ENCODE results near the gene SLC6A2. TPM values are rescaled to one million over a fixed set of nuclear protein-coding genes. Genes with fewer than 3 reads are reported as not detected.

SLC6A2 gene
- total RNA-seq, 1 donor from 2014 or later = not detected

GRCh38 chr16:55706739-55707384 lies 51.1 kb downstream of the SLC6A2 start:
- no peak for TF ChIP-seq CTCF (IDR thresholded peaks at IDR 0.05)
- no peaks in the 10 kb centered on the region for H3K9me3 Mint-ChIP-seq (ENCODE audit: unreplicated experiment)
- peak; percentile 36 for DNase-seq (ENCODE audit: extremely low spot score, unreplicated experiment)
- no peak overlapping the region for H3K27ac Mint-ChIP-seq (ENCODE audit: unreplicated experiment)
- H3K4me3 Mint-ChIP-seq (ENCODE audit: unreplicated experiment) = no peak overlapping the region
- no peaks in the 10 kb centered on the region for H3K4me1 Mint-ChIP-seq (ENCODE audit: unreplicated experiment)
- H3K27me3 Mint-ChIP-seq (ENCODE audit: unreplicated experiment) = peaks cover 31% of the 10 kb centered on the region
- H3K36me3 Mint-ChIP-seq (ENCODE audit: unreplicated experiment) = no peaks in the 10 kb centered on the region

- Mint-ChIP-seq H3K9me3 (ENCODE audit: unreplicated experiment) (no peaks in the 10 kb centered on the region), H3K4me1 (ENCODE audit: unreplicated experiment) (no peaks in the 10 kb centered on the region), H3K36me3 (ENCODE audit: unreplicated experiment) (no peaks in the 10 kb centered on the region), H3K27me3 (ENCODE audit: unreplicated experiment) (peaks cover 28% of the 10 kb centered on the region), H3K4me3 (ENCODE audit: unreplicated experiment) (no peak overlapping the region), H3K27ac (ENCODE audit: unreplicated experiment) (no peak overlapping the region)
- peak; percentile 78 for DNase-seq (ENCODE audit: extremely low spot score, unreplicated experiment)
- TF ChIP-seq CTCF (IDR thresholded peaks at IDR 0.05) = no peak
These were observed 54.0 kb downstream of the SLC6A2 start for GRCh38 chr16:55709801-55710200.

DNA sequence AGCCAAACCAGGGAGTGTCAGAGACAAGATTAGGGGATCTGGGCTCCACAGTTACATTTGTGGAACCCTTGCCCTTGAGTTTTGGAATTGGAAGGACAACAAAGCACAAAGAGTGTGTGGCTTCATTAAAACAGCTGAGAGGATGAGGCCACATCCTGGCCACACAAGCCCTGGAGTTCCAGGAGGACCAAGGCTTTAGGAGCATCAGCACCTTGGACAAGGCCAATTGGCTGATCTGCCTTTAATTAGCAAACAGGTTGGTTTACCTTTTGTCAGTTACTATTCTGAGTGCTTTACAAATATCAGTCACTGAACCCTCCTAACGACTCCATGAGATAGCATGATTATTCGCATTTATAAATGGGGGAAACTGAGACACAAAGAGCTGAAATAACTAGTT lies 54.7 kb downstream of the SLC6A2 start:
- Mint-ChIP-seq H3K27ac (ENCODE audit: unreplicated experiment) (no peak overlapping the region), H3K27me3 (ENCODE audit: unreplicated experiment) (peaks cover 22% of the 10 kb centered on the region), H3K4me1 (ENCODE audit: unreplicated experiment) (no peaks in the 10 kb centered on the region), H3K9me3 (ENCODE audit: unreplicated experiment) (no peaks in the 10 kb centered on the region), H3K36me3 (ENCODE audit: unreplicated experiment) (no peaks in the 10 kb centered on the region), H3K4me3 (ENCODE audit: unreplicated experiment) (no peak overlapping the region)
- peak; percentile 38 for DNase-seq (ENCODE audit: extremely low spot score, unreplicated experiment)
- no peak for TF ChIP-seq CTCF (IDR thresholded peaks at IDR 0.05)

DNA sequence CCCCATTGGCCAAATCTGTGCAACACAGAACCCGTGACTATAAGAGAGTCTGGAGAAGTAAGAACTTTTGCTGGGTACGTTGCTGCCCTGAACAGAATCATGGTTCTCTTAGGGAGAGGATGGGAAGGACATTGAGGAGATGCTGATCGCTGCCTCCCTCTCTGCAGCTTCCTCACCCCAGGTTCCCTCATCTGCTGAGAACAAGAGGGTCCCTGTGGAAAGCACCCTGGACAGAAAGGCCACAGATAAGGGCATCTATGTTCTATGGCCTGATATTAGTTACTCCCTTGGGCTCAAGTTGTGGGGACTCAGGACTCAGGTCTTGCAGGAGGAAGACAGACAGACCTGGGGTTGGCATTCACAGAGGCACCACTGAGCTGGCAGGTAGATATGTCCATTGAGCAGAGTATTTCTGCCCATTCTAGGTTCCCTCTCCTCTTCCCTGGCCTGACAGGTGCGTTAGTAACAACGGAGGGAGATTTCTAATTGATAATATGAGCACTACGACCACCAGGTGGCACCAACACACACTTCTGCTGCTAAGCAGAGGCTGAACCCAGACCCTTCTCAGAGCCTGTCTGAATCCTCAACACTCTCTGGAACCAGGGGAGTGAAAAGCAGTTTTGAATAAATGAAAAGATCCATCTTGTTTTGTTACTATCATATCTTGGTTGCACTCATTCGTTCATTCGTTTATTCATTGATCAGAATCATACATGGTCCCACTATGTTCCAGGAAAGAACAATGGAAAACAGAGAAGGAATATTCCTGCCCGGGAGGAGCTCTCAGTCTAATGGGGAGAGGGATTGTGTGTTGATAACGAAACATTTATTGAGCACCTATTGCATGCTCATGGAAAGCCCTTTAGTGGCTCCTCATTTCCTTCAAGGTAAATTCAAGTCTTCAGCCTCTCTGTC lies 56.4 kb downstream of the SLC6A2 start:
- peak; percentile 86 for DNase-seq (ENCODE audit: extremely low spot score, unreplicated experiment)
- no peaks in the 10 kb centered on the region for H3K4me1 Mint-ChIP-seq (ENCODE audit: unreplicated experiment)

More for the DNA sequence above, 56.4 kb downstream of the SLC6A2 start:
- H3K4me3 Mint-ChIP-seq (ENCODE audit: unreplicated experiment) = no peak overlapping the region
- H3K36me3 Mint-ChIP-seq (ENCODE audit: unreplicated experiment) = no peaks in the 10 kb centered on the region
- H3K27me3 Mint-ChIP-seq (ENCODE audit: unreplicated experiment) = peaks cover 11% of the 10 kb centered on the region
- no peaks in the 10 kb centered on the region for H3K9me3 Mint-ChIP-seq (ENCODE audit: unreplicated experiment)
- no peak overlapping the region for H3K27ac Mint-ChIP-seq (ENCODE audit: unreplicated experiment)
- peak; percentile 73 for TF ChIP-seq CTCF (IDR thresholded peaks at IDR 0.05)
